ENCODE measurements around the gene RER1. TPM values are rescaled to one million over a fixed set of nuclear protein-coding genes. Genes with fewer than 3 reads are reported as not detected.

RER1 gene
- total RNA-seq, 4 donors from 2014 or later = 51.1 to 60.5 (median 55.4) TPM

DNA sequence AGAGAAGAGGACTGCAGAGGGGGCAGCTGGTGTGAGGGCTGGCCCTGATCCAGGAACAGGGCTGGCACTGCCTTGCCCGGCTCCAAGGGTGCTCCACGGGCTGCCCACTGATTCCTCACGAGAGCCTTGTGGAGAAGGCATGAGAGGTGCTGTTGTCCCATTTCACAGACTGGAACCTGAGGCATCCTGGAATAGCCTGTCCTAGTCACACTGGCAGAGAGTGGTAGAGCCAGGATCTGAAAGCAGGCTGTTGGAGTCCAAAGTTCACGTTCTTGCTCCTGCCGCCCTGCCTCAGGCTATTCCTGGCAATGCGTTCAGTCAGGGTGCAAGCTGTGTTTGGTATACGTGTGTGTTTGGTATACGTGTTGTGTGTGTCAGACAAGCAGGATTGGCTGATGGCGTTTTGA is 1.8 kb downstream of the RER1 start:
- in situ Hi-C loops (cut with MboI; ENCODE audit: low sequenced_read_pairs in 4 of 4) = loop anchor here in 2 of 4 donors (5.0 to 10.0 kb wide), 2 partner anchors 196 to 199 kb away; partner anchors contain the start of gene FAAP20 (in 1 of the 2)
- H3K4me1 ChIP-seq = peaks cover 27 to 33% of the 10 kb centered on the region in 2 donors
- DNase-seq (no peak), ATAC-seq (no peak)
- TF ChIP-seq, protein P1, sequence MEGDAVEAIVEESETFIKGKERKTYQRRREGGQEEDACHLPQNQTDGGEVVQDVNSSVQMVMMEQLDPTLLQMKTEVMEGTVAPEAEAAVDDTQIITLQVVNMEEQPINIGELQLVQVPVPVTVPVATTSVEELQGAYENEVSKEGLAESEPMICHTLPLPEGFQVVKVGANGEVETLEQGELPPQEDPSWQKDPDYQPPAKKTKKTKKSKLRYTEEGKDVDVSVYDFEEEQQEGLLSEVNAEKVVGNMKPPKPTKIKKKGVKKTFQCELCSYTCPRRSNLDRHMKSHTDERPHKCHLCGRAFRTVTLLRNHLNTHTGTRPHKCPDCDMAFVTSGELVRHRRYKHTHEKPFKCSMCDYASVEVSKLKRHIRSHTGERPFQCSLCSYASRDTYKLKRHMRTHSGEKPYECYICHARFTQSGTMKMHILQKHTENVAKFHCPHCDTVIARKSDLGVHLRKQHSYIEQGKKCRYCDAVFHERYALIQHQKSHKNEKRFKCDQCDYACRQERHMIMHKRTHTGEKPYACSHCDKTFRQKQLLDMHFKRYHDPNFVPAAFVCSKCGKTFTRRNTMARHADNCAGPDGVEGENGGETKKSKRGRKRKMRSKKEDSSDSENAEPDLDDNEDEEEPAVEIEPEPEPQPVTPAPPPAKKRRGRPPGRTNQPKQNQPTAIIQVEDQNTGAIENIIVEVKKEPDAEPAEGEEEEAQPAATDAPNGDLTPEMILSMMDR (IDR thresholded peaks at IDR 0.05 in 4 of 5, conservative IDR thresholded peaks at IDR 0.05 in 1 of 5) = no peak
- TF ChIP-seq POLR2A (IDR thresholded peaks at IDR 0.05) = no peak
- H3K27me3 ChIP-seq = no peaks in the 10 kb centered on the region
- intact Hi-C loops (cut with DNase I; ENCODE audit: low total_unique reads) = no loop called here
- H3K27ac ChIP-seq = no peak overlapping the region
- peaks cover 0 to 27% of the 10 kb centered on the region in 2 donors for H3K36me3 ChIP-seq
- H3K4me3 ChIP-seq = no peak overlapping the region
- no peaks in the 10 kb centered on the region for H3K9me3 ChIP-seq

GRCh38 chr1:2394220-2394619 is 2.6 kb downstream of the RER1 start:
- no peak for ATAC-seq
- Histone ChIP-seq H3K9me3 (no peaks in the 10 kb centered on the region), H3K27me3 (no peaks in the 10 kb centered on the region), H3K36me3 (peaks cover 0 to 35% of the 10 kb centered on the region in 2 donors), H3K27ac (no peak overlapping the region), H3K4me1 (peaks cover 27 to 33% of the 10 kb centered on the region in 2 donors), H3K4me3 (no peak overlapping the region)
- in situ Hi-C loops (cut with MboI; ENCODE audit: low sequenced_read_pairs in 4 of 4) (loop anchor here in 2 of 4 donors (5.0 to 10.0 kb wide), 2 partner anchors 197 to 199 kb away; partner anchors contain the start of gene FAAP20 (in 1 of the 2)), intact Hi-C loops (cut with DNase I; ENCODE audit: low total_unique reads) (no loop called here)
- DNase-seq = no peak
- TF ChIP-seq, protein P1 (IDR thresholded peaks at IDR 0.05 in 4 of 5, conservative IDR thresholded peaks at IDR 0.05 in 1 of 5) = no peak
- TF ChIP-seq POLR2A (IDR thresholded peaks at IDR 0.05) = no peak

DNA sequence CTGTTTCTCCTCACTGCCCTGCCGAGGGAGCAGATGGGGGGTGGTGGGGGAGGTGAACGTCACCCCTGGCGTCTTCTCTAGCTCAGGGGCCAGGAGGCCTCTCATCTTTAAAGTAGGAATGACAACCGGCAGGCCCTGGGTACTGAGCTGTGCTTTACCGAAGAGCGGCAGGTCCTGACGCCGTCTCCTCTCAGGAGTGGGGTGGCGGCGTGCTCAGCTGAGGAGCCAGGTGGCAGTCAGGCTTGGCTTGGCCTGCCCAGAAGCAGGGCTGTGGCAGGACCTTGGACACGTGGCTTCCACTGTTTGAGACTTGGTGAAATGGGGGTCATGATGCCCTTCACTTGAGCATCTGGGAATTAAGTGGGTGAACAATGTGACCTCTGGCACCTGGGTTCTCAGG is 3.1 kb downstream of the RER1 start:
- Histone ChIP-seq H3K27me3 (no peaks in the 10 kb centered on the region), H3K9me3 (no peaks in the 10 kb centered on the region), H3K27ac (no peak overlapping the region), H3K36me3 (peaks cover 0 to 40% of the 10 kb centered on the region in 2 donors), H3K4me3 (no peak overlapping the region), H3K4me1 (peaks cover 27 to 33% of the 10 kb centered on the region in 2 donors)
- no peak for TF ChIP-seq POLR2A (IDR thresholded peaks at IDR 0.05)
- TF ChIP-seq, protein P1 (IDR thresholded peaks at IDR 0.05 in 4 of 5, conservative IDR thresholded peaks at IDR 0.05 in 1 of 5) = no peak
- intact Hi-C loops (cut with DNase I; ENCODE audit: low total_unique reads) = no loop called here
- no peak for ATAC-seq
- no peak for DNase-seq
- in situ Hi-C loops (cut with MboI; ENCODE audit: low sequenced_read_pairs in 4 of 4) = loop anchor here in 2 of 4 donors (5.0 to 10.0 kb wide), 2 partner anchors 197 to 200 kb away; partner anchors contain the start of gene FAAP20 (in 1 of the 2)

GRCh38 chr1:2395245-2395644 is 3.6 kb downstream of the RER1 start:
- DNase-seq = no peak
- Histone ChIP-seq H3K27me3 (no peaks in the 10 kb centered on the region), H3K4me1 (peaks cover 23 to 29% of the 10 kb centered on the region in 2 donors), H3K4me3 (no peak overlapping the region), H3K27ac (no peak overlapping the region), H3K9me3 (no peaks in the 10 kb centered on the region), H3K36me3 (peaks cover 0 to 45% of the 10 kb centered on the region in 2 donors)
- no peak for TF ChIP-seq POLR2A (IDR thresholded peaks at IDR 0.05)
- TF ChIP-seq, protein P1 (IDR thresholded peaks at IDR 0.05 in 4 of 5, conservative IDR thresholded peaks at IDR 0.05 in 1 of 5) = no peak
- intact Hi-C loops (cut with DNase I; ENCODE audit: low total_unique reads) = no loop called here
- in situ Hi-C loops (cut with MboI; ENCODE audit: low sequenced_read_pairs in 4 of 4) = loop anchor here in 1 of 4 donors (10.0 kb wide), 1 partner anchor 200 kb away; the partner anchor contains the start of gene FAAP20
- ATAC-seq = no peak

Measured in gastrocnemius medialis (tissue), 4 donors.